H1 (cell line): Measurements from ENCODE around the gene RABEPK.

Source experiments
- ATF3 ChIP-seq: IDR thresholded peaks from 2 replicates; pipeline ENCODE4 v1.6.1; 2011; ENCODE audit warnings: low read depth, mild to moderate bottlenecking, low read length; ENCODE audit not compliant: insufficient read depth
- CHD7 ChIP-seq: fragments of 300-600 bp; sonication (generic); IDR thresholded peaks from 2 replicates; pipeline ENCODE4 v1.7.1; 2012; ENCODE audit warnings: low read length, moderate library complexity, mild to moderate bottlenecking, inconsistent platforms; ENCODE audit not compliant: insufficient replicate concordance
- CTCF ChIP-seq, 3 experiments: IDR thresholded peaks; 1 replicate in 2 of 3; 2 replicates in 1 of 3; pipeline versions ENCODE4 v1.5.1 to v1.6.1; 2011; ENCODE audit warnings: low read length in 3 of 3, mild to moderate bottlenecking in 3 of 3, inconsistent platforms in 2 of 3, low read depth in 1 of 3, moderate library complexity in 1 of 3; ENCODE audit not compliant: insufficient read depth in 1 of 3; ENCODE audit errors: control extremely low read depth in 1 of 3
- EP300 ChIP-seq, 2 experiments: IDR thresholded peaks; 1 replicate in 1 of 2; 2 replicates in 1 of 2; pipeline ENCODE4 v1.6.1; 2011 to 2012; ENCODE audit warnings: low read depth in 2 of 2, low read length in 2 of 2, mild to moderate bottlenecking in 2 of 2, borderline replicate concordance in 1 of 2, inconsistent platforms in 1 of 2, moderate library complexity in 1 of 2
- MAX ChIP-seq: IDR thresholded peaks from 2 replicates; pipeline ENCODE4 v1.6.1; 2012; ENCODE audit warnings: inconsistent platforms
- SIX5 ChIP-seq: IDR thresholded peaks from 2 replicates; pipeline ENCODE4 v1.6.1; 2011; ENCODE audit warnings: mild to moderate bottlenecking, low read depth, low read length
- SP1 ChIP-seq: IDR thresholded peaks from 2 replicates; pipeline ENCODE4 v1.6.1; 2011; ENCODE audit warnings: low read depth, low read length

- no peak for TF ChIP-seq SIX5
- no peak for TF ChIP-seq CHD7
- no peak for TF ChIP-seq EP300 (IDR thresholded peaks at IDR 0.05; ENCODE audit: borderline replicate concordance in 1 of 2, low read depth in 2 of 2, low read length in 2 of 2)
- no peak for TF ChIP-seq ATF3
- no peak for TF ChIP-seq CTCF (IDR thresholded peaks at IDR 0.05; ENCODE audit: control extremely low read depth in 1 of 3, insufficient read depth in 1 of 3, low read depth in 1 of 3, low read length in 3 of 3)
- TF ChIP-seq MAX = no peak
- no peak for TF ChIP-seq SP1
Measured at GRCh38 chr9:125160750-125161149, 39.6 kb upstream of the RABEPK start.
